ENCODE data around the gene SYNC.
"Not testable (repeated sequence)": the region's sequence is repeated elsewhere in the genome, so short reads cannot be mapped to it uniquely, and the experiment has no call there.

Gene SYNC

GRCh38 chr1:32642292-32642827 lies 60.2 kb downstream of the SYNC start:
- not testable (repeated sequence) for FAIRE-seq; DNase-seq (ENCODE audit: low spot score)

GRCh38 chr1:32639489-32640075 lies 63.0 kb downstream of the SYNC start:
- FAIRE-seq: no peak

GRCh38 chr1:32636914-32637645 lies 65.5 kb downstream of the SYNC start:
- FAIRE-seq: no peak
- DNase-seq (ENCODE audit: low spot score): no peak

More at GRCh38 chr1:32639489-32640075, 63.0 kb downstream of the SYNC start:
- no peak for DNase-seq (ENCODE audit: low spot score)

- FAIRE-seq (no peak), DNase-seq (ENCODE audit: low spot score) (no peak)
Measured at GRCh38 chr1:32635508-32636277, 66.9 kb downstream of the SYNC start.

GRCh38 chr1:32632829-32633228 lies 69.7 kb downstream of the SYNC start:
- FAIRE-seq (no peak), DNase-seq (ENCODE audit: low spot score) (no peak)

- FAIRE-seq: not testable (repeated sequence)
Measured at GRCh38 chr1:32630173-32630572, 72.4 kb downstream of the SYNC start.

More at GRCh38 chr1:32630173-32630572, 72.4 kb downstream of the SYNC start:
- not testable (repeated sequence) for DNase-seq (ENCODE audit: low spot score)

Data from urothelium cell line (cell line).